Measurements from ENCODE around the gene CASP4.
A peak's percentile ranks its signal among the peaks of the same experiment; 100 is the strongest.

Gene CASP4

DNA sequence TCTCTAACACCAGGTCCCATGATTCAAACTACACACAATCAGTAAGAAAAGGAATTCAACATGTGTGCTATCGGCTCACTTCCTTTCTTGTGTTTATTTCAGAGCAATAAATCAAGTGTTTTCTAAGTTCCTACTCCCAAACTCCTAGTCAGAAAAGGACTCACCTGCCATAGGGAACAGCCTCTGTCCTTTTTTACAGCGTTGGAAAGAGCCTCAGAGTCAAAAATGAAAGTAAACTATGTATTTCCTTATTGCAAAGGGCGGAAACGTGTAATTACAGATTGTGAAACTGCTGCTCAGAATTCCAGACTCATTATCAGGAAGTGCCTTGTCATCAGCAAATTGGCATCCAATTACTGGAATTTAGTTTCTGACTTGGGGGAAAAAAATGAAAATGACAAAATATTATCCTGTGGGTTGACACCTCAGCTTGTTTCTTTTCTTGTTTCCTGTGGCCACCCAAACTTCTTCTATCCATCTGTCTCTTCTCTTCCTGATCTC lies at the start of gene CASP4:
CASP4 (minus strand) TSS at position 220 of the 501 bp plus-strand sequence; CDS start at position 171, 49 bp downstream.
- CTCF ChIA-PET: interaction anchor here (1.5 to 2.9 kb wide), 2 partner anchors 23 to 34 kb away, joined by 3 to 12 read pairs; no protein-coding TSS in a partner anchor
- TF ChIP-seq, protein P1, sequence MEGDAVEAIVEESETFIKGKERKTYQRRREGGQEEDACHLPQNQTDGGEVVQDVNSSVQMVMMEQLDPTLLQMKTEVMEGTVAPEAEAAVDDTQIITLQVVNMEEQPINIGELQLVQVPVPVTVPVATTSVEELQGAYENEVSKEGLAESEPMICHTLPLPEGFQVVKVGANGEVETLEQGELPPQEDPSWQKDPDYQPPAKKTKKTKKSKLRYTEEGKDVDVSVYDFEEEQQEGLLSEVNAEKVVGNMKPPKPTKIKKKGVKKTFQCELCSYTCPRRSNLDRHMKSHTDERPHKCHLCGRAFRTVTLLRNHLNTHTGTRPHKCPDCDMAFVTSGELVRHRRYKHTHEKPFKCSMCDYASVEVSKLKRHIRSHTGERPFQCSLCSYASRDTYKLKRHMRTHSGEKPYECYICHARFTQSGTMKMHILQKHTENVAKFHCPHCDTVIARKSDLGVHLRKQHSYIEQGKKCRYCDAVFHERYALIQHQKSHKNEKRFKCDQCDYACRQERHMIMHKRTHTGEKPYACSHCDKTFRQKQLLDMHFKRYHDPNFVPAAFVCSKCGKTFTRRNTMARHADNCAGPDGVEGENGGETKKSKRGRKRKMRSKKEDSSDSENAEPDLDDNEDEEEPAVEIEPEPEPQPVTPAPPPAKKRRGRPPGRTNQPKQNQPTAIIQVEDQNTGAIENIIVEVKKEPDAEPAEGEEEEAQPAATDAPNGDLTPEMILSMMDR (IDR thresholded peaks at IDR 0.05; ENCODE audit: control extremely low read depth, extremely low read depth, low read depth, missing control alignments): no peak
- POLR2A ChIA-PET: no interaction called here
- DNase-seq (ENCODE audit: extremely low spot score): peak; percentile 10

DNA sequence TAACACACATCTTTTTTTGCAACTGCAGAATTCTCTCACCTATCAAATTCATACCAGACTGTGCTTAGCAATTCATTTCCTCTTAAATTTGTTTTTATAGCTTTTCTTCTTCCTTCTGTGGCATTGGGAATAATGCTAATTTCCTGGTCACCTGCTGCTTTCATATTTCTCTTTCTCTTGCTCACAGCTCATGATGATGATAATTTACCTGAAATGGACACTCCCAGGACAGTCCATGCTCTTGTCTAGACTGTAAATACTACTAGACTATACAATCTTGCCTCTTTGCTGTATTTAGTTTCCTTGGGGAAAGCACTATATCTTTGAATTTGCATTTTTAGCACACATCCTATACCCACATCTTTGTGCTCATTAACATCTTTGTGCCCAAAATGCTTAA lies 39.1 kb upstream of the CASP4 start:
- TF ChIP-seq, protein P1 (IDR thresholded peaks at IDR 0.05; ENCODE audit: control extremely low read depth, extremely low read depth, low read depth, missing control alignments): no peak
- ChIA-PET CTCF (interaction anchor here (1.8 kb wide), 1 partner anchor 23 kb away, joined by 6 read pairs; no protein-coding TSS in a partner anchor), POLR2A (no interaction called here)
- no peak for DNase-seq (ENCODE audit: extremely low spot score)

GRCh38 chr11:105005451-105005845 lies 37.1 kb upstream of the CASP4 start:
- POLR2A ChIA-PET: no interaction called here
- CTCF ChIA-PET: no interaction called here

DNA sequence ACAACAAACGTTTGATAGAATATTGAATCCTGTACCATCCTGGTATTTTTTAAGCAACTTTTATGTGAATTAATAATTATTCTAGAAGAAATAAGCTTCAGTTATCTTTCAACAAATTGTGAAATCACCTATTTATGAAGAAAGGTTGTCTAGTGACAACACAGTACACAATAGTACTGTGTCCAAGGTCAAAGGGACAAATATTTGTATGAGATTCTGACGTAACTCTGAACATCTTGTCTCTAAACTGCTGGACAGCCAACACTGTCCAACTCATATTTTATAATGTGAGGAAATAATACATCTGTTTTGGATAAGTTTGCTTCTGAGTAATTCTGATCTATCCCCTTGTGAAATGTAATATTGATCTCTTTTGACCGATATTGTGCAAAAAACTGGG lies 35.6 kb upstream of the CASP4 start:
- DNase-seq (ENCODE audit: extremely low spot score): no peak
- TF ChIP-seq, protein P1 (IDR thresholded peaks at IDR 0.05; ENCODE audit: control extremely low read depth, extremely low read depth, low read depth, missing control alignments): no peak
- POLR2A ChIA-PET: no interaction called here
- CTCF ChIA-PET: no interaction called here

More at GRCh38 chr11:105005451-105005845, 37.1 kb upstream of the CASP4 start:
- TF ChIP-seq, protein P1 (IDR thresholded peaks at IDR 0.05; ENCODE audit: control extremely low read depth, extremely low read depth, low read depth, missing control alignments): no peak
- no peak for DNase-seq (ENCODE audit: extremely low spot score)

DNA sequence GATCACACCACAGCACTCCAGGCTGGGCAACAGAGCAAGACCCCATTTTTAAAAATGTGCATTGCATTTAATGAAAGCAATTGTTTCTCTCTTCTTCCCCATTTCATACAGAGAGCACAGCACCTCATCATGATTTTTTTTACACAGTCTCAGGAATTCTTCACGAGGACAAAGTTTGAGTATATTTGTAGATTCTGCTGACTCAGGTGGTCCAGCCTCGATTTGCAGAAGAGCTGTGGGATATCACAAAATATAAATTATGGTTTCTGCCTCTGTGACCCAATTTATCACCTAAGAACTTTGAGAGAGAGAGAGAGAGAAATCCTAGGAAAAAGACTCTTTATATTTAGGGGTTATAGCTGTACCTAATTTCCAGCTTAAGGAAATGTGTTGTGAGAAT lies 34.8 kb upstream of the CASP4 start:
- TF ChIP-seq, protein P1 (IDR thresholded peaks at IDR 0.05; ENCODE audit: control extremely low read depth, extremely low read depth, low read depth, missing control alignments): no peak
- ChIA-PET CTCF (interaction anchor here (3.5 kb wide), 1 partner anchor 33 kb away, joined by 12 read pairs; the partner anchor contains the start of gene CASP4), POLR2A (interaction anchor here (0.7 kb wide), 1 partner anchor 559 kb away, joined by 3 read pairs; no protein-coding TSS in a partner anchor)
- DNase-seq (ENCODE audit: extremely low spot score): no peak

DNA sequence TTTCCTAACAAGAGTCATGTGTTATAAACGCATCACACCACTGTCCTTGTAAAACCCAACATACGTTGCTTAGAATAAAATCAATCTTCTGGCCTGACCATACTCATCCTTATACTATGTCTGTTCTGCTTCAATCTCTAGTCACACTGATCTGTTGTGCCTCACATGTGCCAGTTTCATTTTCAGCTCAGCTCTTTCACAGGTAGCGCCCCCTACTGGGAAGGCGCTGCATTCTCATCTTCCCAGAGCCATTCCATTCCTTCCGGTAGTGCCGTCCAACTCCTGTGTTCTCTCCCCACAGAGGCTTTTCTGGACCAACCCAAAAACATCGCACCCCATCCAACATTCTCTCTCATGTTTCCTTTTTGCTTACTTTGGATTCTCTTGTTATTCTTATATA lies 32.4 kb upstream of the CASP4 start:
- peak; percentile 38 for DNase-seq (ENCODE audit: extremely low spot score)
- POLR2A ChIA-PET: no interaction called here
- CTCF ChIA-PET: interaction anchor here (0.6 to 3.5 kb wide), 11 partner anchors 8 to 387 kb away, joined by 3 to 12 read pairs (median 3); partner anchors contain the start of genes CASP1 and CASP4
- TF ChIP-seq, protein P1 (IDR thresholded peaks at IDR 0.05; ENCODE audit: control extremely low read depth, extremely low read depth, low read depth, missing control alignments): peak; percentile 81

All from GM10248 (cell line).